Activated T-cell treated with anti-CD3 and anti-CD28 coated beads, Interleukin-2, amount 50 U/mL, for 72 hours (primary cell): ENCODE measurements around the gene SOWAHC. TPM values are rescaled to one million over a fixed set of nuclear protein-coding genes. Genes with fewer than 3 reads are reported as not detected.
"Not testable (repeated sequence)": the region's sequence is repeated elsewhere in the genome, so short reads cannot be mapped to it uniquely, and the experiment has no call there.

ENCODE experiments used
- ATAC-seq, 2 donors: fragments of 150-1000 bp; cut with Tn5 transposase; replicated peaks in 1 of 2; 2 replicates each; pipeline ENCODE4 v1.10.0; 2021; ENCODE audit warnings: moderate library complexity in 2 of 2, mild to moderate bottlenecking in 1 of 2
- DNase-seq, 2 donors: peaks; one replicate each; pipeline ENCODE4 v3.0.0; 2021 to 2022; ENCODE audit warnings: mixed read lengths in 1 of 2
- H3K27ac Mint-ChIP-seq: one replicate; pipeline ENCODE4 v1.8.0; 2022; ENCODE audit warnings: mild to moderate bottlenecking, moderate library complexity, mixed read lengths
- H3K27me3 Mint-ChIP-seq: one replicate; pipeline ENCODE4 v1.8.0; 2022; ENCODE audit warnings: low read depth, mixed read lengths
- H3K36me3 Mint-ChIP-seq, 2 donors: one replicate each; pipeline ENCODE4 v1.8.0; 2022; ENCODE audit warnings: mixed read lengths in 2 of 2, mild to moderate bottlenecking in 1 of 2; ENCODE audit not compliant: insufficient read depth in 2 of 2
- H3K4me1 Mint-ChIP-seq: one replicate; pipeline ENCODE4 v1.8.0; 2022; ENCODE audit warnings: low read depth, mixed read lengths
- H3K4me3 Mint-ChIP-seq, 2 donors: one replicate each; pipeline ENCODE4 v1.8.0; 2022; ENCODE audit warnings: mild to moderate bottlenecking in 2 of 2, mixed read lengths in 2 of 2, moderate library complexity in 2 of 2
- H3K9me3 Mint-ChIP-seq, 2 donors: one replicate each; pipeline ENCODE4 v1.8.0; 2022; ENCODE audit warnings: mixed read lengths in 2 of 2
- total RNA-seq, 2 donors: library from RNA; stranded (reverse); gene quantifications; one replicate each; pipeline ENCODE4 v1.2.3, GENCODE V29; 2022

Gene SOWAHC
- total RNA-seq, 2 donors from 2014 or later, result 0.99 to 1.7 TPM

DNA sequence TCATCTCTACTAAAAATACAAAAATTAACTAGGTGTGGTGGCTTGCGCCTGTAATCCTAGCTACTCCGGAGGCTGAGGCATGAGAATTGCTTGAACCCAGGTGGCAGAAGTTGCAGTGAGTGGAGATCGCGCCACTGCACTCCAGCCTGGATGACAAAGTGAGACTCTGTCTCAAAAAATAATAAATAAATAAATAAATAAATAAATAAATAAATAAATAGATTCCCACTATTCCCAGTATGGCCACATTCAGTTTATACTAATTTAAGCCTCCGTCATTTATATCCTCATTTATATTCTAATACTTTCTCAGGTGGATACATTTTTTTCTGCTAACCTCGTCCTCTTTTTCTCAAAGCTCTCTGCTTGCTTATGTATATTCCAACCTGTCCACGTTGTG is 14.2 kb downstream of the SOWAHC start:
- not testable (repeated sequence) for ATAC-seq, H3K36me3 Mint-ChIP-seq, H3K9me3 Mint-ChIP-seq, DNase-seq, H3K4me3 Mint-ChIP-seq, H3K4me1 Mint-ChIP-seq, H3K27ac Mint-ChIP-seq, H3K27me3 Mint-ChIP-seq

DNA sequence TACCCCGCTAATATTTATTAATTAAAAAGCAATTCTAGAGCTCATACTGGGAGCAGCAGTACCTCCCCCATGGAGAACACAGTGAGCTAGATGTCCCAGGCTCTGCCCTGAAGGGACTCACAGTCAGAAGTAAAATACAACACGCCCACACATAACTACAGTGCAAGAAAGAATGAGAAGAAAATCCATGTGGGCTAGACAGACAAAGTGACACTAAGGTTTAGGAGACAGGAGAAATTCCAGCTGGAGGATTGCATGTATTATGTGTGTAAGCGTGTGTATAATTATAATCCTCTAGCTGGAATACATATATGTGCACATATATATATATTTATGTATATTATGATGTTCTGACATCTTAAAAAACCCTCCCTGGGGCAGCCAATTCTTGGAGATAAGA is 15.7 kb downstream of the SOWAHC start:
- Mint-ChIP-seq H3K4me1 (no peaks in the 10 kb centered on the region), H3K36me3 (no peaks in the 10 kb centered on the region), H3K27ac (no peak overlapping the region), H3K4me3 (no peak overlapping the region), H3K27me3 (no peaks in the 10 kb centered on the region), H3K9me3 (no peaks in the 10 kb centered on the region)
- no peak for DNase-seq
- no peak for ATAC-seq

DNA sequence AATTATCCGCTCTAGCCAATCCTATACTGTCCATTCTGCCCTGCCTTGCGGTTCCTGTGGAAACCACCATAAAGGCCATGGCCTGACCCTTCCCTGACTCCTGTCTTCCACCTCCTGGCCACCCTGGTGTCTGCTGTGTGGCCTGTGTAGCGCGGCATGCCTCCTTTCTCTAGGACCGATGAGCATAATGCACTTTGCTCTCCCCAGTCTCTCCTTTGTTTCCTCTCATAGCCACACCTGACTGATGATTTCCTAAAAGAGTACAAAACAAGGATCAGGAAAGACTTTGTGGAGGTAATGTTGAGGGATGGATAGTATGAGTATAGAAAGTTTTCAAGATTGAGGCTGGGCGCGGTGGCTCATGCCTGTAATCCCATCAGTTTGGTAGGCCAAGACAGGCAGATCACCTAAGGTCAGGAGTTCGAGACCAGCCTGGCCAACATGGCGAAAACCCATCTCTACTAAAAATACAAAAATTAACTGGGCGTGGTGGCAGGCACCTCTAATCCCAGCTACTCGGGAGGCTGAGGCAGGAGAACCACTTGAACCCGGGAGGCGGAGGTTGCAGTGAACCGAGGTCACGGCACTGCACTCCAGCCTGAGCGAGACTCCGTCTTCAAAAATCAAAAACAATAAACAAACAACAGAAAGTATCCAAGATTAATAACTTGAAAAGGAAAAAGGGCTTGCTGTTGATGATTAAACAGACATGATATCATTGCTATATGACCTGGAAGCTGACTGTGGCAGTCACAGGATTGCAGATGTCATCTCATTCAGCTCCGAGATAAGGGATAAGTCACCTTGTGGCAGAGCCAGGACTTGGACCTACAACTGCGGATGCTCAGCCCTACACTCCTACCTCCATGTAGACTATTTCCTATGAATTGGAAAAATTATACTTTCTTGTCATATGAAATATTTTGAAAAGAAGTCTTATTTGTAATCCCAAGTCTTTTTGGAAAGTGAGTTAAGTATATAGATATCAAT is 16.6 kb downstream of the SOWAHC start:
- Mint-ChIP-seq H3K4me1 (no peaks in the 10 kb centered on the region), H3K4me3 (no peak overlapping the region), H3K27me3 (no peaks in the 10 kb centered on the region), H3K27ac (no peak overlapping the region), H3K9me3 (no peaks in the 10 kb centered on the region), H3K36me3 (no peaks in the 10 kb centered on the region)
- DNase-seq (no peak), ATAC-seq (no peak)

DNA sequence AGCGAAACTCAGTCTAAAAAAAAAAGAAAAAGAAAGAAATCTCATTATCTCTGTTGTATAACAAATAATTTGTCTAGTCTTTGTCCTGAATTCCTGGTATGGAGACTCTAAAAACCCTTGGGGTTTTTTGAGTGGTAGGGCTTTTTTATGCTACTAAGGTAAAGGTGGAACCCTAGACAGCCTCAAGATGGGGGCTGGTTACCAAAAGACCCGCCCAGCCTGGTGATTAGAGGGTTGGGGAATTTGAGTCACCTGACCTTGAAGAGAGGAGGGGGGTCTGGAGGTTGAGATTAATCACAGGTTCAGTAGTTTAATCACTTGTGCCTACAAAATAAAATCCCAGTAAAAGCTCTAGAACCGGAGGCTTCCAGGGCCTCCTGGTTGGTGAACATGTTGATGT is 17.6 kb downstream of the SOWAHC start:
- Mint-ChIP-seq H3K9me3 (no peaks in the 10 kb centered on the region), H3K27ac (no peak overlapping the region), H3K36me3 (no peaks in the 10 kb centered on the region), H3K27me3 (peaks cover 6% of the 10 kb centered on the region), H3K4me1 (no peaks in the 10 kb centered on the region), H3K4me3 (no peak overlapping the region)
- ATAC-seq (no peak), DNase-seq (no peak)

DNA sequence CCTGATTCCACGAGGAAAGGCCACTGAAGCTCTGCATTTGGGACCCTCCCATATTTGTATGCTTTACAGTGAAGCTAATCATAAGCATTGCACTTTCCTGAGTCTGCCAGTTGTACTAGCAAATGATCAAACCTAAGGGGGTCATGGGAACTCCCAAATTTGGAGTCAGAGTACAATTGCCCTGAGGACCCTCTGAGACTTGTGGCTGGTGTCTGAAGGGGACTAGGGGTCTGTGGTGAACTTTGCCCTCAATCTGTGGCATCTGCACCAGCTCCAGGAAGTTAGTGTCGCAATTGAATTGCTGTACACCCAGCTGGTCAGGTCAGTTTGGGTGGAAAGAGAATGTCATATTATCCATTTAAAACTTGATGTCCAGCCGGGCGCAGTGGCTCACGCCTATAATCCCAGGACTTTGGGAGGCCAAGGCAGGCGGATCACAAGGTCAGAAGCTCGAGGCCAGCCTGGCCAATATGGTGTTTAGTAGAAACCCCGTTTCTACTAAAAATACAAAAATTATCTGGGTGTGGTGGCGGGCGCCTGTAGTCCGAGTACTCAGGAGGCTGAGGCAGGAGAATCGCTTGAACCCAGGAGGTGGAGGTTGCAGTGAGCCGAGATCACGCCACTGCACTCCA is 18.1 kb downstream of the SOWAHC start:
- Mint-ChIP-seq H3K9me3 (no peaks in the 10 kb centered on the region), H3K27ac (no peak overlapping the region), H3K36me3 (no peaks in the 10 kb centered on the region), H3K4me1 (no peaks in the 10 kb centered on the region), H3K4me3 (no peak overlapping the region), H3K27me3 (peaks cover 8% of the 10 kb centered on the region)
- DNase-seq (no peak), ATAC-seq (no peak)

DNA sequence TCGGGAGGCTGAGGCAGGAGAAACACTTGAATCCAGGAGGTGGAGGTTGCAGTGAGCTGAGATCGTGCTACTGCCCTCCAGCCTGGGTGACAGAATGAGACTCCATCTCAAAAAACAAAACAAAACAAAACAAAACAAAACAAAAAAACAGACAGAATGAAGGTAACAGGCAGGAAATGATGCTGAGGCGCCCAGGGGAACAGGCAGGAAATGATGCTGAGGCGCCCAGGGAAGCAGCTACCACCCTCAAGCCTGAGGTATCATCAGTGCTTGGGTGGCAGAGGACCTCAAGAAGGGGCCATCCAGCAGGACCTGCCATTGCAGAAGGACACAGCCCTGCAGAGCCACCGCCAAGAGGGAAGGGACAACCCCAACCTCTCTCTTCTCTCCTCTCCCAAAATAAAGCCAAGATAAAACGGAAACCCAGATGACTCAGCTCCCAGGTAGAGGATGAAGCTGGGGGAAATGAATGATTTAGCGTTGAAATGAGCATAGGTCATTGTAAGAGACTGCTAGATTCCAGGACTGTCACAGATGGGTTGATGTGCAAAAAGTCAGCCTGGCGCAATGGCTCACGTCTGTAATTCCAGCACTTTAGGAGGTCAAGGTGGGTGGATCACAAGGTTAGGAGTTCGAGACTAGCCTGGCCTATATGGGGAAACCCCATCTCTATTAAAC is 19.3 kb downstream of the SOWAHC start:
- DNase-seq (no peak), ATAC-seq (no peak)
- H3K27ac Mint-ChIP-seq, result peak overlapping the region; percentile 25
- H3K4me1 Mint-ChIP-seq, result peaks cover 9% of the 10 kb centered on the region
- no peaks in the 10 kb centered on the region for H3K36me3 Mint-ChIP-seq
- peaks cover 8% of the 10 kb centered on the region for H3K27me3 Mint-ChIP-seq
- H3K4me3 Mint-ChIP-seq, result no peak overlapping the region
- H3K9me3 Mint-ChIP-seq, result no peaks in the 10 kb centered on the region

DNA sequence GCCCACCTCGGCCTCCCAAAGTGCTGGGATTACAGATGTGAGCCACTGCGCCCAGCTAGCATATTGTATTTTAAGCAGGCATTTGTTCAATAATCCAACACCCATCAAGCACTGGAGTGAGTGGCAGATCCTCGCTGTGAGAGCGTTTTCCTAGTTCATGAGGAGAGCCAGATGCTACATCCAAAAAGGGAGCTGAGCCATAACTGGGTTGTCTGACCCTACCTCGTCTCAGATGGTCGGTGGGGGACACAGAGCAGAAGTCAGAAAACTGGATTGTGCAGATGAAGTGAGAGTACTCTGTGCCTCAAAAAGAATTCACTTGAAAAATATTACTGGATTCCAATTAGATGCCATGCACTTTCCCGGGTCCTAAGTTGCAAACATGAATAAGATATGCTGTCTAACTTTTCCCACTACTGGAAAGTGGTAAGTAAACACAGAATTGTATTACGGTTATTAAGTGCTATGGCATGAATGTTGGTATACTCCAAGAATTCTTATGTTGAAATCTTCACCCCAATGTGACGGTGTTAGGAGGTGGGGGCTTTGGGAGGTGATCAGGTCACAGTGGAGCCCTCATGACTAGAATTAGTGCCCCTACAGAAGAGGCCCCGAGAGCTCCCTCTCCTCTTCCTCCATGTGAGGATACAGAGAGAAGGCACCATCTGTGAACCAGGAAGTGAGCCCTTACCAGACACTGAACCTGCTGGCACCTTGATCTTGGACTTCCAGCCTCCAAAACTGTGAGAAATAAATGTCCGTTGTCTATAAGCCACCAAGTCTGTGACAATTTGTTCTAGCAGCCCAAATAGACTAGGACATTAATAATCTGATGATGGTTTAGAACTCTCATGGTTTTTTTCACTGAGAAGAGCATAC is 21.5 kb downstream of the SOWAHC start:
- Mint-ChIP-seq H3K4me1 (peaks cover 14% of the 10 kb centered on the region), H3K27me3 (peaks cover 8% of the 10 kb centered on the region), H3K4me3 (no peak overlapping the region), H3K36me3 (no peaks in the 10 kb centered on the region), H3K9me3 (no peaks in the 10 kb centered on the region), H3K27ac (no peak overlapping the region)
- ATAC-seq (no peak), DNase-seq (no peak)

DNA sequence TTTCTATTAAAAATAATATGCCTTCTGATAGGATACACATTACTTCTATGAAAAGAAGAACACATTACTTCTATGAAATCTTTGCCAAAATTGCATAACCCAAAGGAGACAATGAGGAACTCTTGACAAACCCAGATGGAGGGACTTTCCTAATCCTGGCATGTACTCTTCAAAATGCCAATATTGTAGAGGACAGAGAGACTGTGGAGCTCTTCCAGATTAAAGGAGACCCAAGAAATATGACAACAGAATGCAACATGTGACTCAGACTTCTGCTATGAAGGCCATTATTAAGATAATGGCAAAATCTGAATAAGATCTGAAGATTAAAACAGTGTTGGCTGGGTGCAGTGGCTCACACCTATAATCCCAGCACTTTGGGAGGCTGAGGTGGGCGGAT is 22.2 kb downstream of the SOWAHC start:
- H3K27ac Mint-ChIP-seq, result no peak overlapping the region

DNA sequence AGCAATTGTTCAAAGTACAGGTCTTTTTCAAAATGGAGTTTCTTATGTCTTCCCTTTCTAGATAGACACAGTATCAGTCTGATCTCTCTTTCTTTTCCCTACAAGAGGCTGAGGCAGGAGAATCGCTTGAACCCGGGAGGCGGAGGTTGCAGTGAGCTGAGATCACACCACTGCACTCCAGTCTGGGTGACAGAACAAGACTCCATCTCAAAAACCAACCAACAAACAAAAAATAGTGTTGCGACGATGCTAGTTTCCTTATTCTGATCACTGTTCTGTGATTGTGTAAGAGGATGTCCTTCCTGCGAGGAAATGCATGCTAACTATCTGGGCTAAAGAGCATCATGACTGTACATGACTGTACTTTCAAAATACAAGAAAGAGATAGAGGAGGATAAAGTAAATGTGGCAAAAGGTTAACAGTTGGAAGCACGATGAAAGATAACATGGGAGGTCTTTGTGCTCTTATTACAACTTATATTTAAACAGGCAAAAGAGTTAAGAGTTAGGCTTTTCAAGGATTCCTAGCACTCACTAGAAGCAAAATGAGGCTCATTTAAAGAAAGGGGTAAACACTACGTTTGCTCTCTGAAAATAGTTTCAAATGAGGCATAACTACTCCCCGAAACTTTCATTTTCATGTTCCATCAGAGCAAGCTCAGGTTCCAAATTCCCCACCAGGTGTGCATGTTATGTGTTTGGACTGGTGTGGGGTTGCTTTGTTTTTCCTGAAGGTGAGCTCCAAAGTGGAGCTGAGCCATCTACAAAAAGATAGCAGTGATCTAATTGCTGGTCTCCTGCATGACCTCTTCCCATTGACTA is 23.8 kb downstream of the SOWAHC start:
- H3K9me3 Mint-ChIP-seq, result no peaks in the 10 kb centered on the region
- peaks cover 13% of the 10 kb centered on the region for H3K27me3 Mint-ChIP-seq
- peak; percentile 66 to 82 for ATAC-seq
- peaks cover 14% of the 10 kb centered on the region for H3K4me1 Mint-ChIP-seq
- DNase-seq, result no peak
- H3K27ac Mint-ChIP-seq, result peak overlapping the region; percentile 30
- H3K4me3 Mint-ChIP-seq, result peak overlapping the region; percentile 37 to 47
- H3K36me3 Mint-ChIP-seq, result no peaks in the 10 kb centered on the region

More for the DNA sequence above, 22.2 kb downstream of the SOWAHC start:
- H3K27me3 Mint-ChIP-seq, result peaks cover 12% of the 10 kb centered on the region
- no peak overlapping the region for H3K4me3 Mint-ChIP-seq
- H3K9me3 Mint-ChIP-seq, result no peaks in the 10 kb centered on the region
- no peaks in the 10 kb centered on the region for H3K36me3 Mint-ChIP-seq
- peaks cover 14% of the 10 kb centered on the region for H3K4me1 Mint-ChIP-seq
- no peak for ATAC-seq
- DNase-seq, result no peak

DNA sequence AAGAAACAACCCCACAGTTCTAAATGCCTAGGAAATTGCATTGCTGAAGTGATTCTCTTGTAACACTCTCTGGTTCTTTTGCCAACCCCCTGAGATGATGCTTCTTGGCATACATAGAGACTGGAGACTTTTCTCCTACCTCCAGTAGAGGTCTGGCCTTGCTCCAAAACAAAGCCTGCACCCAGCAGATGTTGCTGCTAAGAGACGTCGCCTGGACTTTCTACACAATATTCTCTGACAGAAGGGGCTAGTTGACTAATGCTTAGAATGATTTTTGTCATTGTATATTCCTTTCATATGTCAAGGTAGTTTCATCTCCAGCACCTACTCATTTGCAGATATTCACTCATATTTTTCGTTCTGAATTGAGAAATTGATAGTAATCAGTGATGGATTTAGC is 24.6 kb downstream of the SOWAHC start:
- Mint-ChIP-seq H3K36me3 (no peaks in the 10 kb centered on the region), H3K4me1 (peaks cover 14% of the 10 kb centered on the region)
- peak; percentile 27 to 66 for ATAC-seq

DNA sequence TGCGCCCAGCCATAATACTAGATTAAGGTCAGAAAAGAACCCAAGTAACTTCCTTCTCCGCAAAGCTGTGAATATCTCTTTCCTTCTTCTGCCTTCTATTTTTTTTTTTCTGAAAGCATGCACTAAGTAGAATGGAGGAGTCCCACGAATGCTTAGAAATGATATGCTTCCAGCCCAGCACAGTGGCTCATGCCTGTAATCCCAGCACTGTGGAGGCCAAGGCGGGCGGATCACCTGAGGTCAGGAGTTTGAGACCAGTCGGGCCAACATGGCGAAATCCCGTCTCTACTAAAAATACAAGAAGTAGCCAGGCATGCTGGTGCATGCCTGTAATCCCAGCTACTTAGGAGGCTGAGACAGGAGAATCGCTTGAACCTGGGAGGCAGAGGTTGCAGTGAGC is 25.8 kb downstream of the SOWAHC start:
- Mint-ChIP-seq H3K27me3 (peaks cover 13% of the 10 kb centered on the region), H3K4me1 (peaks cover 14% of the 10 kb centered on the region)

More for the DNA sequence above, 24.6 kb downstream of the SOWAHC start:
- Mint-ChIP-seq H3K4me3 (peak overlapping the region in 1 of 2 donors; percentile 11), H3K27ac (no peak overlapping the region), H3K27me3 (peaks cover 13% of the 10 kb centered on the region), H3K9me3 (no peaks in the 10 kb centered on the region)
- no peak for DNase-seq

More for the DNA sequence above, 25.8 kb downstream of the SOWAHC start:
- not testable (repeated sequence) for H3K9me3 Mint-ChIP-seq, H3K4me3 Mint-ChIP-seq, DNase-seq, H3K36me3 Mint-ChIP-seq, H3K27ac Mint-ChIP-seq, ATAC-seq
